GM18502 (cell line): Measurements from ENCODE around the gene KLHL8.

ENCODE experiments used
- ATAC-seq: cut with Tn5 transposase; IDR thresholded peaks from one replicate; pipeline ENCODE4 v1.9.1; 2021; ENCODE audit warnings: mild to moderate bottlenecking; ENCODE audit not compliant: unreplicated experiment, poor library complexity

The KLHL8 gene

GRCh38 chr4:87220094-87220822 is at the start of gene KLHL8:
TSS of gene KLHL8 (minus strand) at chr4:87220618. CDS start at chr4:87195539, 25,079 bp downstream.
- ATAC-seq = peak; percentile 91

GRCh38 chr4:87270144-87270543 is 49.7 kb upstream of the KLHL8 start:
- no peak for ATAC-seq

- no peak for ATAC-seq
Observed at GRCh38 chr4:87268411-87268810, 48.0 kb upstream of the KLHL8 start.

GRCh38 chr4:87266986-87267385 is 46.6 kb upstream of the KLHL8 start:
- ATAC-seq = no peak

- no peak for ATAC-seq
Observed at GRCh38 chr4:87262886-87263285, 42.5 kb upstream of the KLHL8 start.

GRCh38 chr4:87260477-87260876 is 40.1 kb upstream of the KLHL8 start:
- no peak for ATAC-seq

- ATAC-seq = no peak
Observed at GRCh38 chr4:87258677-87259076, 38.3 kb upstream of the KLHL8 start.

GRCh38 chr4:87257523-87257922 is 37.1 kb upstream of the KLHL8 start:
- no peak for ATAC-seq

- ATAC-seq = no peak
Observed at GRCh38 chr4:87255755-87256154, 35.3 kb upstream of the KLHL8 start.

GRCh38 chr4:87251106-87251505 is 30.7 kb upstream of the KLHL8 start:
- ATAC-seq = no peak

- ATAC-seq = no peak
Observed at GRCh38 chr4:87250294-87250693, 29.9 kb upstream of the KLHL8 start.

GRCh38 chr4:87249332-87250019 is 29.1 kb upstream of the KLHL8 start:
- ATAC-seq = no peak

GRCh38 chr4:87243426-87244053 is 23.1 kb upstream of the KLHL8 start:
- ATAC-seq = no peak

GRCh38 chr4:87241336-87241735 is 20.9 kb upstream of the KLHL8 start:
- no peak for ATAC-seq

- no peak for ATAC-seq
Observed at GRCh38 chr4:87240341-87240740, 19.9 kb upstream of the KLHL8 start.

- ATAC-seq = no peak
Observed at GRCh38 chr4:87239821-87240220, 19.4 kb upstream of the KLHL8 start.

GRCh38 chr4:87239194-87239593 is 18.8 kb upstream of the KLHL8 start:
- ATAC-seq = no peak

GRCh38 chr4:87236861-87237260 is 16.4 kb upstream of the KLHL8 start:
- no peak for ATAC-seq

- ATAC-seq = no peak
Observed at GRCh38 chr4:87235020-87235671, 14.7 kb upstream of the KLHL8 start.

- no peak for ATAC-seq
Observed at GRCh38 chr4:87232216-87232615, 11.8 kb upstream of the KLHL8 start.

- no peak for ATAC-seq
Observed at GRCh38 chr4:87230806-87231205, 10.4 kb upstream of the KLHL8 start.
